Breast epithelium (tissue), 3 donors: ENCODE results near the gene PM20D1.

Experiments
- POLR2A ChIP-seq: fragments of 450-650 bp; IDR thresholded peaks from one replicate; pipeline ENCODE4 v1.6.1; 2016; ENCODE audit warnings: antibody characterized with exemption, mild to moderate bottlenecking, moderate library complexity
- POLR2AphosphoS5 ChIP-seq, 3 donors: sonication (generic); formaldehyde crosslinking; IDR thresholded peaks; one replicate each; pipeline ENCODE4 v1.6.1; 2017; ENCODE audit warnings: antibody characterized with exemption in 3 of 3
- TF ChIP-seq, protein P1 (sequence below), 3 donors: fragments of 450-650 bp; IDR thresholded peaks; one replicate each; pipeline ENCODE4 v1.5.1; 2016 to 2017; ENCODE audit warnings: antibody characterized with exemption in 3 of 3, mild to moderate bottlenecking in 3 of 3, moderate library complexity in 3 of 3

DNA sequence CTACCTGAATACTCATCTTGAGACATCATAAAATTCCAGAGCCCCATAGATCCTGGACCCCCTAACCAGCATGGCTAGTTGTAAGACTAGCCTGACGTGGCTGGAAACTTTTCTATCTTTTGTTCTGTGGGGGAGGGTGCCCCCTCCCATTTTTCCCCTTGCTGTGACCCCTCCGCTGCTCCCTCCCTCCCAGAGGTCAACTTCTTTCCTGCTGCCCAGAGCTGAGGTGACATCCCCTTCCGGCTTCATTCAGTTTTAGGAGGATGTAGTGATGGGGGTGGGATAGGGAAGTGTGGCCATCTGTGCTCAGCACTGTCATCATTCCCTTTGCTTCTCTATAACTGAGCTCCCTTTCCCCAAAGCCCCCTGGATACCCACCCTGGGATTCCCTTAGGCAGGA, 32.6 kb downstream of the PM20D1 start:
- TF ChIP-seq POLR2AphosphoS5 (IDR thresholded peaks at IDR 0.05) = no peak
- TF ChIP-seq POLR2A = no peak
- TF ChIP-seq, protein P1, sequence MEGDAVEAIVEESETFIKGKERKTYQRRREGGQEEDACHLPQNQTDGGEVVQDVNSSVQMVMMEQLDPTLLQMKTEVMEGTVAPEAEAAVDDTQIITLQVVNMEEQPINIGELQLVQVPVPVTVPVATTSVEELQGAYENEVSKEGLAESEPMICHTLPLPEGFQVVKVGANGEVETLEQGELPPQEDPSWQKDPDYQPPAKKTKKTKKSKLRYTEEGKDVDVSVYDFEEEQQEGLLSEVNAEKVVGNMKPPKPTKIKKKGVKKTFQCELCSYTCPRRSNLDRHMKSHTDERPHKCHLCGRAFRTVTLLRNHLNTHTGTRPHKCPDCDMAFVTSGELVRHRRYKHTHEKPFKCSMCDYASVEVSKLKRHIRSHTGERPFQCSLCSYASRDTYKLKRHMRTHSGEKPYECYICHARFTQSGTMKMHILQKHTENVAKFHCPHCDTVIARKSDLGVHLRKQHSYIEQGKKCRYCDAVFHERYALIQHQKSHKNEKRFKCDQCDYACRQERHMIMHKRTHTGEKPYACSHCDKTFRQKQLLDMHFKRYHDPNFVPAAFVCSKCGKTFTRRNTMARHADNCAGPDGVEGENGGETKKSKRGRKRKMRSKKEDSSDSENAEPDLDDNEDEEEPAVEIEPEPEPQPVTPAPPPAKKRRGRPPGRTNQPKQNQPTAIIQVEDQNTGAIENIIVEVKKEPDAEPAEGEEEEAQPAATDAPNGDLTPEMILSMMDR (IDR thresholded peaks at IDR 0.05) = no peak
